Stromal cell of bone marrow (primary cell): ENCODE data around the gene SRGAP1.
A peak's percentile ranks its signal among the peaks of the same experiment; 100 is the strongest.
"Not testable (repeated sequence)": the region's sequence is repeated elsewhere in the genome, so short reads cannot be mapped to it uniquely, and the experiment has no call there.

Source experiments
- DNase-seq: peaks from one replicate; pipeline ENCODE4 v3.0.0-alpha.2; 2012; ENCODE audit warnings: low read depth

Gene SRGAP1

DNA sequence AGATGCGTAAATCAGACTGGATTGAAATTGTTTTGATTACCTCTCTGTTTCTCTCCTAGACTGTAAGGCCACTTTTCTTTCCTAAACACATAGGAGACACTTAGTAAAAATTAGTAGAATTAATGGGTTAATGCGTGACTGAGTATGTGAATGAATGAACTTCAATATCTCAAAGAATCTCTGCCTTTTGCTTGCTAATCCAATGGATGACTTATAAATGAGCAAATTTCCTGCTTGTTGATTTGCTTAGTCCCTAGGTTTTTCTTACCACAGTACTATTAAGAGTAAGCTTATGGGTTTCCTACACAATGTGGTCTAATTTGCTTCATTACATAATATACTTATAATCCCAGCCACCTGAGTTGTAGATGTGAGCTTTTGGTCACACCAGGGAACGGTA, 164.1 kb downstream of the SRGAP1 start:
- no peak for DNase-seq

DNA sequence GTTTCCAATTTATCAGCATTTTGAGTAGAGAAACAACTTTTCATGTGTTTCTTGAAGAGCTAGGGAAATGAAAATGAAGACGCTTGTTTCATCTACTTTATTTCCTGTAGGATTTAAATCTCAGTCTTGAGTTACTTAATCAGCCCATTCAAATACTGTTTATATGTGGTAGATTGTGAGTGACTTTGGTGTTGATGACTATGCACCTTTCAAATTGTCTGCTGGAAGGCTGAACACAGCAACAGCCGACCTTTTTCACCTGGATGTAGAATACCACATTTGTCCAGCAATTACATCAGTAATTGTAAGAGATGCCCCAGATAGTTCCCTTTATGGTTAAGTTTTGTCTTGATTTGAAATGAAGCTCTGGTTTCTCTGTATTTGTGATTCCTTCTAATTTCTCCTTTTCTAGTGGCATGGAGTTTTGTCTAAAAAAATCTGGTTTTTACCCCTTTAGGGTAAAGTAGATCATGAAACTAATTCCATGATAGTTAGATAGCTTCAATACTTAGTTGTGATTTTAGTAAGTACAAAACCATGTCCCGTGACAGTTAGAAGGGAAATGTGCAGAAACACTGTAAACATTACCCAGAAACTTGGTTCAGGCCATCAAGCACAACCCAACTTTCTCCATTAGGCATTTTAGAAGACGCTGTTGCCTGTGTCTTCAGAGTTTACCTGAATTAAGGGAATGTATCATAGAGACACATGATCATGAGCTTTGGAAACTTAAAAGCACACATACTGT, 165.0 kb downstream of the SRGAP1 start:
- no peak for DNase-seq

DNA sequence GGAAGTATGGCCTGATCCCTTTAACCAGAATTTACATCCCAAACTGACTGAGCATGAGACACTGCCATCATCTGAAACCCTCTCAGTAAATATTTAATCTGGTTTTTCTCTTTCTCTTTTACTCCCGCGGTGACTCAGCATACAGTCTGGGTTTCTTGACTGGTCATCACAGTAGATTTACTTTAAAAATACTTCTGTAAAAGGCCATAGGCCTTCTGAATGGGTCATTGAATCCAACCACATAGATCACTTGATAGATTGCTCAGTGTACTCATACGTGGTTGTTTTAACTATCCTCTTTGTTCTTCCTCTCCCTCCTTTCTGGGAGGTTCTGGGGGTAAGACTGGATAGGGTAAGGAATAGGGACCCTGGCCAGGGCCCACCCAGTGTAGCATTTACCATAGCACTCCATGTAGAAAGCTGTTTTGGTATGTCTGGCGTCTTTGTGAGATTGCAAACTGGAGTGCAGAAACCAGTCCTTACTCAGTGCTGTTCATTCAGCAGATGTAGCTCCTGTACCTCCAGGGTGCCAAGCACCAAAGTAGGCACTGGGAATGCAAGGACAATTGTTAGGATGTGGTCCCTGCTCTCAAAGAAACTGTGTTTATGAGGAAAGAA, 165.7 kb downstream of the SRGAP1 start:
- DNase-seq: peak; percentile 59

DNA sequence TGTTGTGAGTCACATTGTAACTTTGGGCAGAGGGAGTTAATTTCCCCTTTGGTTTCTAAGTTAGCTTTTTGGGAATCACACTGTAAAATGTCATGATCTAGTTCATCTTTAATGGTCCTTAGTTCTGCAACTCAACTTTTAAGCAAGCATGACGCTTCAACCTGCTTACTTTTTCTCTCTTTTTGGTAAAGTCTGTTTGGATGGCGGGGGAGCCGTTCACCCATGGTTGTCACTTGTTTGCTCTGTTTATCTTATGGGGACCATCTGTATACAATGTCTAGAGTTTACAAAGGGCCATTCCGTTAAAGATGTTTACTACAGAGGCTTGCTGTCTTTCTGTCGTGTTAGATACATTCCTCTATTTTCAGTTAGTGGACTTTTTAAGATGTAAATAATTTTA, 172.0 kb downstream of the SRGAP1 start:
- DNase-seq: no peak

DNA sequence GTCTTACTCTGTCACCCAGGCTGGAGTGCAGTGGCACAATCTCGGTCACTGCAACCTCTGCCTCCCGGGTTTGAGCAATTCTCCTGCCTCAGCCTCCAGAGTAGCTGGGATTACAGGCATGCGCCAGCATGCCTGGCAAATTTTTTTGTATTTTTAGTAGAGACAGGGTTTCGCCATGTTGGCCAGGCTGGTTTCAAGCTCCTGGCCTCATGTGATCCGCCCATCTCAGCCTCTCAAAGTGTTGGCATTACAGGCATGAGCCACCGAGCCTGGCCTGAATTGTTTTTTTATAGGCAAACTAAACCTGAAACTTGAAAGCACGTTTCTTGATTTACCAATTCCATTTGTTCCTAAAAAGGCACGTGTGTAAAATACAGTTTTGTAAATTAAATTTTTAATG, 173.6 kb downstream of the SRGAP1 start:
- DNase-seq: not testable (repeated sequence)

DNA sequence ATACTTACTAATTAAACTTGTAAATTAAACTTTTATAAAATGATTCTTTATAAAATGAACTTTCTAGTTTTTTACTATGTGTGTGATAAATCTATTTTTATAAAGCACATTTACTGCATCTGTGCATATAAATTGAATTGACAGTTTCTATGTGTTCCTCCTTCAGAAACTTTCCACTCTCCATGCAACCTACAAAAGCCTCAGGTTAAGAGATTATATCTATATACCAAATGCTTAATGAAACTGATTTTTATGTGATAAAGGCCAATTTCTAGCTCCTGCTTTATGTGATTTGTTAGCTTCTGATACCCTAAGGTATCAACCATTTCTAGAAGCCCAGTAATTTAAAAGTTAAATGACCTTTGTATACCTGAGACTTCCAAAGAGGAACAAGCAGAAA, 174.0 kb downstream of the SRGAP1 start:
- no peak for DNase-seq

DNA sequence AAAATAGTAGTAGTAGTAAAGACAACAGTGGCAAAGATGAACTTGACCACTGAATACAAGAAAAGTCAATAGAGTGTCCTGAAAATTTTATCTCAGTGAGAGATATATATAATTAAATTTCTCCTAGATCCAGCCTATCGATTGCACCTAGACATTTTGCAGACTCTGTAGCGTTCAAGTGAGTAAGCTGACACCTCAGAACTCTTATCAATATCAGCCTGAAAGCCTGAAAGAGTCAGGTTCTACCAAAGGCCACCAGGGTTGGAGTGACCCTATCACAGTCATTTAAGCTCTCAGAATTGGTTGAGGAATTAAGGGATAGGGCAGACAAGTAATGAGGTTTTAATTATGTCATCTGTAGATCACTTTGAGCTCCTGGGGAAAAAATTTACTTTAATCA, 174.6 kb downstream of the SRGAP1 start:
- DNase-seq: no peak

DNA sequence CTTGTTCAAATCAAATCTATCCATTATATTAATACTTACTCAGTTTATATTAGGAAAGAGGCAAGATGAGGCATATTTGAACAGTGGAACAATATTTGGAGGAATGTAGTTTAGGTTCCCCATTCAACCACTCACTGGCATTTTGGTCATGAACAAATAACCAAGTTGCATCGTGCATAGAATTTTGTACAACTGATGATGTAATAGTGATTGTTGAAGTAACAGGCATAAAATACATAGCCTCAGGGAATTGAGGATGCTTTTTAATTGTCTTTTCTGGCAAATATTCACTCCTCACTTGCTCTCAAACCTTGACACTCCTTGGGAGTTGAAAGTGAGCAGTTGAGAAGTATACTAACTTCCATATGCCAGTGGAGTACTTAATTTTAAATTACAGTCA, 175.2 kb downstream of the SRGAP1 start:
- no peak for DNase-seq

DNA sequence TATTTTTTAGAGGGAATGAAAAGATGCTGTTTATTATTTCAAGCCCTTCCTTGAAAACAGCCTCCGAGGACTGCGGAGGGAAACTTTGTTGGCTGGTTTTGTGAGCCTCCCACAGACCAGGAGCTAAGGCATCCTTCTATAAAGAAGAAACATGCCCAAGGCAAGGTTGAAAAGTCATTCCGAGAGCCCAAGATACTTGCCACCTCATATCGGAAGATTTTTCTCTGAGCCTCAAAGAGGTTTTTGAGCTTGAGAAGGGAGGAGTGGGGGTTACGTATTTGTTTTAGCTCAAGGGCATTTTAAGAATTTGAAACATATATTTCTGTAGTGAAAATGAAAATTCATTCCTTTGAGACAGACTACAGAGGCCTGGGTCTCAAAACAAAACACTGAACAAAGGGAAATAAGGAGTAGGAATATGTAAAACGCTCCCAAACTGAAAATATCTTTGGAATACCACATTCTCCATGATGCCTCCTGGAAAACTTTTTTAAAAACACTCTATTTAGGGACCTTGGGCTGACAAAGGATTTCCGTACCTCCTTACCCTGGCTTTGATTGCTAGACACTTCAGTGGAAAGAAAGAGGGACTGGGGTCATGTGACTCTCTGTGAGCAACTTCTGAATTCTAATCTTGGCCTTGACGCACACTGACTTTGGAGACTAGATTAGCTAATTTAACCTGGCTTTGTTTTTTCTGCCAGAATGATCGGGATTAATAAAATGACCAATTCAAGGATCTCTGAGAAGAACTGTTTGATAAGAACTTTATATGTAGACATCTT, 180.9 kb downstream of the SRGAP1 start:
- DNase-seq: no peak

DNA sequence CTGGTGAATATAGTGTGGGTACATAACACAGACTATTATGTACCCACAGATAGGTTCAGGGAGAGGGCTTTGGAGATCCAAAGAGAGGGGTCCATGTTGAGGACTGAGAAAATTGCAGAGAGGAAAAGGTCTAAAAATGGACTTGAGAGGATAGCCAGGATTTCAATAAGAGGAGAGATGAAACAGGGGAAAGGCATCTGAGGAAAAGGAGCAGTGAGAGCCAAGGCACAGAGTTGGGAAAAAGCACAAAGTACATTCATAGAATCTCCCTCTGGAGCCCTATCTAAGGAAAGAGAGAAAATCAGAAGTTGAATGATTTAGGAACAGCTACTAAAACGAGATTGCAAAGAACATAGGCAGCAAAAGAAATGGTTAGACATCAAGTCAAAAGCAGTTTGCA, 182.8 kb downstream of the SRGAP1 start:
- DNase-seq: no peak

DNA sequence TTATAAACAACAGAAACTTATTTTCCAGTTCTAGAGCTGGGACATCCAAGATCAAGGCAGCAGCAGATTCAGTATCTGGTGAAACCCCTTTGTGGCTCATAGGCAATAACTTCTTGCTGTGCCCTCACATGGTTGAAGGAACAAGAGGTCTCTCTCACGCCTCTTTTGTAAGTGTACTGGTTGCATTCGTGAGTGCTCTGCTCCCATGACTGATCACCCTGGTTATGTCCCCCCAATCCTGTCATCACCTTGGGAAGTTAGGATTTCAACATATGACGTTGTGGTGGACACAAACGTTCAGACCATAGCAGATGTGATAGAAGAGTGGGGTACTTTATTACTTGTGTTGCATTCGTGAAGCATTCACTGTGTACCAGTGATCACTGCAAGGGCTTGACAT, 184.0 kb downstream of the SRGAP1 start:
- no peak for DNase-seq

DNA sequence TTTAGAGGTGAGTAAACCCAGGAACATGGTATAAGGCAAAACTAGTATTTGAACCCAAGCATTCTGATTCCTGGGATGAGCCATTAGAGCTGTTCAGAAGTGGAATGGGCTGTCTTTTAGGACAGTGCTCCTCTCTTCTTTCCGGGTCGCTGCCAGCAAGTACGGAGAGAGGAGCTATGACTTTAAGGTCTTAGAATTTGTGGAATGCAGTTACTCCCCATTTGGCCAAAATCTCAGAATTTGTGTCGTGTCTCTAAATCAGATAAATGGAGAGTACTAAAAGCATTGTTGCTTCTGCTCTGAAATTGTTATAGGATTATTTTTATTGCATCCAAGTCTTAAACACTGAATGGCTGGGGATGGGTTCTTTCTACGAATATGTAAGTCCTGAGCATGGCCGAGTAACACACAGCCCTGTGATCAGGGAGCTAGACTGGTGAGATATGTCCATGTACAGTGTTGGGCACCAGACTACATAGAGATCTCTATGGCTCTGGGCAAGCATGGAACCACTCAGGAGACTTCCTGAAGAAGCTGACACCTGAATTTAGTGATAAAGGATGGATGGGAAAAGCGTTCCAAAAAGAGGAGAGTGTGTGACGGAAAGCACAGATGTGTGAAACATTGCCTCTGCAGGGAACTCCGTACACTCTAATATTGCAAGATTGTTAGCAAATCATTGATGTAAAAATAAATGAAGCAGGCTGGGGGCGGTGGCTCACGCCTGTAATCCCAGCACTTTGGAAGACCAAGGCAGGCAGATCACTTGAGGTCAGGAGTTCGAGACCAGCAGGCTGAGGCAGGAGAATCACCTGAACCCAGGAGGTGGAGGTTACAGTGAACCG, 184.7 kb downstream of the SRGAP1 start:
- peak; percentile 13 for DNase-seq

DNA sequence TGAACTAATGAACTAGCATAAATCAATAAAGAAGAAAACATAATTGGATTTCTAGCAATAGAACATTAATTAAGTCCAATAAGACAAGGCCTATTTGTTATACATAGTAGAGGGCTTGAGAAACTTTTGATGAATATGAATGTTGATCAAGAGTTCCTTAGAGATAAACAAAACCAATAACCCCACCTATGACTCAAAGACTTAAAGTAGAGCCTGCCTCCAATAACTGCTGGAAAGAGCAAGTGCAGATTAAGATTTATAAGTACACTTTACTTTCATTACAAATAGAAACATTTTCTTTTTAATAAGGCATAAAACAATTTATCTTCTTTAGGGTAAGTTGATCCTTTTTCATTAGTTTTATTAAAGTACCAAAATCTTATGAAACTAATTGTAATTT, 185.7 kb downstream of the SRGAP1 start:
- DNase-seq: no peak

DNA sequence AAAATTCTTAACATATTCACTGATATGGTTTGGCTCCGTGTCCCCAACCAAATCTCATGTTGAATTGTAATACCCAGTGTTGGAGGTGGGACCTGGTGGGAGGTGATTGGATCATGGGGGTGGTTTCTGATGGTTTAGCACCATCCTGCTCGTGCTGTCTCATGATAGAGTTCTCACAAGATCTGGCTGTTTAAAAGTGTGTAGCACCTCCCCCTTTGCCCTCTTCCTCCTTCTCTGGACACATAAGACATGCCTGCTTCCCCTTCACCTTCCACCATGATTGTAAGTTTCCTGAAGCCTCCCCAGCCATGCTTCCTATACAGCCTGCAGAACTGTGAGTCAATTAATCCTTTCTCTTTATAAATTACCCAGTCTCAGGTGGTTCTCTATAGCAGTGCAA, 189.6 kb downstream of the SRGAP1 start:
- not testable (repeated sequence) for DNase-seq

DNA sequence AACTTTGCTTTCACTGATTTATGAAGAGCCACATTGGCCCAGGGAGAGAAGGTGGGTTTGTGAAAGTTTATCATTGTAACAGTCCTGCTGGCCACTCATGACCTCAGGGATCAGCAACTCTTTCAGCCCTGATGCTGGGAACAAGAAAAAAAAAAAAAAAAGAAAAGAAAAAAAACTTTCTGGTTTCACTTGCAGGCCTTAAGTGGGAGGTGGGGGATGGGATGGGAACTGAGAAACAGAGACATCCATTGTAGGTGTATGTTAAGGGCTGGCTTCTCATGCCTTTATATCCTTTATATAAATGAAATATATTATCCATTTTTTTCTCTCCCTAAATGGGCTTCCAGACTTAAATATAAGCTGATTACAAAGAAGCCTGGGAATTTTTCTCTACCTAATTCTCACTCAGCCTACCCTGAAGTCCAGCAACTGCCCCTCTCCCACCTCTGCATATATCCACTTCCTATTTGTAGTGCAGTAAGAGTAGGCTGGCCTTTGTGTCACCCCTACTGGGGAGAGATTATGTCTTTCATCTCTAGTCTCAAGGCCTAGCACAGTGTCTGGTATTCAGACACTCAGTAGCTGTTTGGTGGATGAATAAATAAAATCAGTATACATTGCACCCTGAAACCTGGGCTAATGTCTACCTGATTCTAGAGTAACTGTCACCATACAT, 190.5 kb downstream of the SRGAP1 start:
- no peak for DNase-seq

DNA sequence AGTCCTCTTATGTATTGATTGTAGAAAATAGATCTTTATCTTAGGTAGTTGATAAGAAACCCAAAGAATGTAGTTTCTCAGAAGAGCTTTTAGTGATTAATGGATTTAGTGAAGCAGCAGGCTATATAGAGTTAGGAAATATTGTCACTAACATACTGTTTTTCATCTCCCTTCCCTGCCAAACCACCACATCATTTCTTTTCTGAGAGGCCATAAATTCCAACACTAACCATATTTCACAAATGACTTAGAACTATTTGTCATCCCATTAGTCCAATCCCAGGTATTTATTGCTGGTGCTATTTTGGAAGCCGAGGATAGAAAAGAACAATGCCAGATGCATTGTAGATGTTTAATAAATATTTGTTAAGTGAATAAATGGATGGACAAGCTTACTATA, 191.9 kb downstream of the SRGAP1 start:
- no peak for DNase-seq

DNA sequence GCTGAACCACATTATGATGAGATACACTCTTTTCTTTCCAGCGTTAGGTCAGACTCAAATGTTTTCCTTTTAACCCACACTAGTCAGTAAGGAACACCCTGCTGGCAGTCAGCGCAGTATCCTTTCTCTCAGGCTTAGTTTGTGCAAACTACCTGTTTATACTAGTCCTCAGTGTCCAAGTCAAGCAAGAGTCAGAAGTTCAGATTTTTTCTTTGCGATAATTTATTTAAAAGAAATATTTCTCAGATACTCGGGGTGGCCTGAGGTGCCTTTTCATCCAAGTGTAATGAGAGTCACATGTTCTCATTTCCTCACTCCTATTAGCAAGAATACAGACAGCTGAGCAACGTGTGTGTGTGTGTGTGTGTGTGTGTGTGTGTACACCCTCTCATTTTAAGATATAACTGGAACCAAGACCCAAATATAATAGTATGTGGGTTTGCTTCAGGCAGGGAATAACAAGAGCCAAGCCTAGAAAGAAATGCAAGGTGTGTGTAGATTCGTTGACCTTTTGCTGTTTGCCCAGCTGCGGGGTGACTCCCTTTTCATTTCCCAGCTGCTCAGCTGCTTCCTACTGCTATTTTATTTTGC, 194.9 kb downstream of the SRGAP1 start:
- DNase-seq: peak; percentile 24

DNA sequence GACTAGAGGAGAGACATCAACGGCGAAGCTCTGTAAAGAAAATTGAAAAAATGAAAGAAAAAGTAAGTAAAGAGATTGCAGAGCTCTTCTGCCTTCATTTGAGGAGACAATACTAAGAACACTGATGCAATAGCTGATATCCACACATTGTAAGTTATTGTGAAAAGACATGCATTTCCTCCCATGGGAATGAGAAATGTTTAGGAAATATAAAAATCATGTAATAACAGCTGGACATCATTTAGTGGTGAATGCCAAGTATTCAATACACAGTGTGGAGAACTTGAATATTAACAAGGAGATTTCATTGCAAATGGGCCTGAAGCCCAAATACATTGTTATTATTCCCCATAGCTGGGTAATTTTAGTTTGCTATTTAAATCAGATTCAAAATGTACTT, 198.4 kb downstream of the SRGAP1 start:
- peak; percentile 47 for DNase-seq

DNA sequence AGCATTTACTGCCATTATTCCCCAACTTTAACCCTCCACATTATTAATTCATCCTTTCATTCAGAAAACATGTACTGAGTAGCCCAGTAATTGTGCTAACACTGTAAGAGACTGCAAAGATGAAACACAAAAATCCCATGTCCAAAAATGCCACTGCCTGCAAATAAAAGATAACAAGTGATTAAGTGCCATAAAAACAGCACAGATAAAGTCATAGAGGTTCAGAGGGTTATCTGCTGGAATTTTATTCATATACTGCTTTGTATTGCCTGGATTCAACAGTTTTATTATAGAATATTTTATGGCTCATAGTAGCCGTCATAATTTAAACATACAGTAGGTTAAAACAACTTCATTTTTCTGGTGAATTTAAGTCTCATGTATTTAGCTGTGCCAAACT, 199.7 kb downstream of the SRGAP1 start:
- DNase-seq: no peak

DNA sequence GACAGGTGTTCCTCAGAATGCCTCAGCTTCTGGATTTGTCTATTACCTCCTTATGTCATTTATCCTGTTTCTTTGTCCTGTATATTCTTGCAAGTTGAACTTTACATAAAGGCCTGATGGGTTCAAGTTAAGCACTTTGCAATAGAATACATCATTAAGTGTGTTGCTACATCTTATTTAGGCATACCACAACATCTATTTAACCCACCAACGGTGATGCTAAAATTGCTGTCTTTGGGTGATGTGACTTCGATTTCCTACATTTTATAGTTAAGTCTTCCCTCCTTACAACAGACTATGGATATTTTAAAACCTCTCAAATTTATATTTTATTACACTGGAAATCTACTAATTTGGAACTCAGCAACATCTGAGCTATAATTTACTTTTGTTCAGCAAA, 206.6 kb downstream of the SRGAP1 start:
- DNase-seq: no peak

DNA sequence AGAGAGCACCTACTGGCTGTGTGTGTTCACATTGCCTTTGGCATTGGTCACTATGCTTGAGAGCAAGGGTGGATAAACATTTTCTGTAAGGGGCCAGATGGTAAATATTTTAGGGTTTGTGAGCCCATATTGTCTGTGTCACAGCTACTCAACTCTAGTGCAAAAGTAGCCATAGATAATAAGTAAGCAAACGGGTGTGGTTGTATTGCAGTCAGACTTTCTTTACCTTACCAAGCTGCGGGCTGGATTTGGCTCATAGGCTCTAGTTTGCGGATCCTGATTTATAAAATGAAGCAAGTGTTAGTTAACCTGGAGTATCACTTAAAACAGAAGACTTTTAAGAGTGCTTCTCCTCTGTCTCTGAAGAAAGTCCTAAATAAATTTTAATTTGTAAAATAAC, 208.6 kb downstream of the SRGAP1 start:
- DNase-seq: no peak
